HG02938 (cell line): ENCODE data around the gene HBP1.

Source experiments
- ATAC-seq: cut with Tn5 transposase; IDR thresholded peaks from one replicate; pipeline ENCODE4 v1.9.1; 2021; ENCODE audit warnings: mild to moderate bottlenecking, moderate library complexity; ENCODE audit not compliant: unreplicated experiment

Gene HBP1

DNA sequence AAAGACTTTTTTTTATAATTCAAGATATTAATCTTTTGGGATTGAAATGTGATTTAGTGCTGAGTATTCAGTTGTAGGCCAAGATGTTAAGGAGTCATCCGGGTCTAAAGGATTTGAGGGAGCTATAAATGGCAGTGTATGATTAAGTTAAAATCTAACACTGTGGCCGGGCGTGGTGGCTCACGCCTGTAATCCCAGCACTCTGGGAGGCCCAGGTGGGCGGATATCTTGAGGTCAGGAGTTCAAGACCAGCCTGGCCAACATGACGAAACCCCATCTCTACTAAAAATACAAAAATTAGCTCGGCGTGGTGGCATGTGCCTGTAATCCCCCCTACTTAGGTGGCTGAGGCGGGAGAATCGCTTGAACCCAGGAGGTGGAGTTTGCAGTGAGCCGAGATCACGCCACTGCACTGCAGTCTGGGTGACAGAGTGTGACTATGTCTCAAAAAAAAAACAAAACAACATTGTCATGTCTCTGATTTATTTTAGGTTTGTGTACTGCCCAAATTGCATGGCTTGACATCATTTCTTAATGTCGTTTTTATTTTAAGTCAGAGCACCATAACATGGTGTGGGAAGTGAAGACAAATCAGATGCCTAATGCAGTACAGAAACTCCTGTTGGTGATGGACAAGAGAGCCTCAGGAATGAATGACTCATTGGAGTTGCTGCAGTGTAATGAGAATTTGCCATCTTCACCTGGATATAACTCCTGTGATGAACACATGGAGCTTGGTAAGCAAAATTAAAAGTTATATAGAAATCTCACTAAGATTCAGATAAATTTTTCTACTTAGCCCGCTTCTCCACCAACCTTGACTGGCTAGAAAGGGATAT lies 10.7 kb downstream of the HBP1 start:
- no peak for ATAC-seq

DNA sequence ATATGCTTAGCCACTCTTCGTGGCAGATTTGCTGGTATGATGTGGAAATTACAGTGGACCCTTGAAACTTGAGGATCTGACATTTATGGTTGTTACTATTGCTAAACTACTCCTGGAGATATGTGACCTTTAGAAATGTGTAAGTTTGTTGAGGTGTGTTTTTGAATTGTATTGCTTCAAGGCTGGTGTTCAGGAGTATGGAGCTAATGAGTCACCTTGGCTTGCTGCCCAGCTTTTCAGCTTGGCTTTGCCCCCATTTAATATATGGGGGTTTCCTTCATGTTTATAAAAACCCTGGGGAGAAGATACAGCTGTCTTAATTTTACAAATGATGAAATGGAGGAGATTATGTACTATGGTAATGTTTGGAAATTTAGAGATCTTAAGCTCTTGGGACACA lies 11.6 kb downstream of the HBP1 start:
- no peak for ATAC-seq

DNA sequence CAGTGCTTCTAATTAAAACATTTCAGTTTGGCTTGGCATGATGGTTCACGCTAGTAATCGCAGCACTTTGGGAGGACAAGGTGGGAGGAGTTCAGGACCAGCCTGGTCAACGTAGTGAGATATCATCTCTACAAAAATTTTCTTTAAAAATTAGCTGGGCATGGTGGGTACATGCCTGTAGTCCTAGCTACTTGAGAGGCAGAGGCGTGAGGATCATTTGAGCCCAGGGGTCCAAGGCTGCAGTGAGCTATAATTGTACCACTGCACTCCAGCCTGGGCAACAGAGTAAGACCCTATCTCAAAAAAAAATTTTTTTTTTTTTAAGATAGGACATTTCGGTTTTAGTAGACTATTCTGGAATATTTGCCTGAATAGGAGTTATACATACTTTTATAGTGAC lies 12.4 kb downstream of the HBP1 start:
- no peak for ATAC-seq

DNA sequence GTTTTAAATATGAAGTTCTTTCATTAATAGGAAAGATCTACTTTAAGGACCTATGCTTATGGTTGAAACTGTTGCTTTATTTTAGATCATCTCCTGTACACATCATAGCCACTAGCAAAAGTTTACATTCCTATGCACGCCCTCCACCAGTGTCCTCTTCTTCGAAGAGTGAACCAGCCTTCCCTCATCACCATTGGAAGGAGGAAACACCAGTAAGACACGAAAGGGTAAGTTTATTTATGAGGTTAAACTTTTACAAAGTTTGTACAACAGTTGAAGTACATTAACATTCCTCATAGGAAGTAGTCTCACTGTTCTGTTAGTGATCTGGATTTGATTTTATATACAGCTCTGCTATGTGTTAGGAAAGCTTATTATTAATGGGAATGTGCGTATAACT lies 16.9 kb downstream of the HBP1 start:
- no peak for ATAC-seq

DNA sequence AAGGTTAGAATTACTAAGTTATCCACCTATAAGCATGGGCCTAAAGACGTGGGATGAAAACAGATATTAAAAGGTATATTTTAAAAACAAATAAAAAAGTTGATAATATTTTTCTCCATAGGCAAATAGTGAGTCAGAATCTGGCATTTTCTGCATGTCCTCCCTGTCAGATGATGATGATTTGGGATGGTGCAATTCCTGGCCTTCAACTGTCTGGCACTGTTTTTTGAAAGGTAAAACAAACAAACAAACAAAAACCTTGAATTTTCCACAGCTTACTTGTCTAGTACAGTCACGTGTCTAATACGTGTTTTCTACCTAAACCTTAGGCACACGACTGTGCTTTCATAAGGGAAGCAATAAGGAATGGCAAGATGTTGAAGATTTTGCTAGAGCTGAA lies 17.4 kb downstream of the HBP1 start:
- no peak for ATAC-seq

DNA sequence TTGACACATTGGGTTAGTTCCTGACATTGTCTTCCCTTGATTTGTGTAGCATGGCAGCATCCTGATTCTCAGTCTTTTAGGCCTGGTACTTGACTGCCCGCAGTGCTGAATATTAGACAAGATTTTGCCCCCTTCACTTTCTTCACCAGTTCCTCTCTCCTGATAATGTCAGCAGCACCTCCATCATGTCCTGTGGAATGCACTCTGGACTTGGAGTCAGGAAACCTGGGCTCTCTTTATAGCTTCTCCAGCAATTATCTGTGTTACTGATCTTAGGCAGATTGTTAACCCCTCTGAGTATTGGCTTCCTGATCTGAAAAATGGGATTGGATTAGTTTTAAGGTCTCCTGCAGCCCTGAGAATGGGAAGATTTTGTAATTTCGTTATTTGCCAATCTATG lies 19.0 kb downstream of the HBP1 start:
- no peak for ATAC-seq

DNA sequence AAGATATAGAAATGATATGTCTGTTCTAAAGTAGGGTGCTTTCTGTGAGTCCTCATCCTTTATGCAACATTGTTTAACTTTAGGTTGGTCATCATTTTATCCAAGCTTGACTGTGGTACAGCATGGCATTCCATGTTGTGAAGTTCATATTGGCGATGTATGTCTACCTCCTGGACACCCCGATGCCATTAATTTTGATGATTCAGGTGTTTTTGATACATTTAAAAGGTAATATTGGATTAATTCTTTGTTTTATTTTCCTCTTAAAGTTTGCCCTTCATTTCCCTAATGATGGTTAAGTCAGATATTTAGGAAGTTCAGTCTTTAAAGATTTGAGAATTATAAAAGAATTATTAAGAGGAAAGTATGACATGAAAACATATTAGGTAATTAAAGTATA lies 21.3 kb downstream of the HBP1 start:
- ATAC-seq: no peak

DNA sequence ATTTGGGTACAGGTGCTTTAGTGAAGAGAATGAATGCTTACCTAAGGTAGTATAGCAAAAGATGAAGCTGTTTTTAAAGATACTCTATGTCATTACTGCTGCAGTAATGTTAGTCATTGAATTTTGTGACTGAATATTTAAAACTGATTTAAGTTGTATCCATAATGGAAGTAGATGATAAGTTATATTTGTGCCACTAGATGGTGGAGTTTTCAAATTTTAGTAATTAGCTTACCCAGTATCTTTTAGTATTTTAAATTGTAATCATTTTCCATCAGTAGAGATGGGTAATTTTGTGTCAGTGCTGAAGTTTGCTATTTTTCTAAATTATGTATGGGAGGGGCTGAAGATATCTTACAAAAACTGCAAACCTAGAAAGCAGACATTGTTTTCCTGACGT lies 25.2 kb downstream of the HBP1 start:
- no peak for ATAC-seq

DNA sequence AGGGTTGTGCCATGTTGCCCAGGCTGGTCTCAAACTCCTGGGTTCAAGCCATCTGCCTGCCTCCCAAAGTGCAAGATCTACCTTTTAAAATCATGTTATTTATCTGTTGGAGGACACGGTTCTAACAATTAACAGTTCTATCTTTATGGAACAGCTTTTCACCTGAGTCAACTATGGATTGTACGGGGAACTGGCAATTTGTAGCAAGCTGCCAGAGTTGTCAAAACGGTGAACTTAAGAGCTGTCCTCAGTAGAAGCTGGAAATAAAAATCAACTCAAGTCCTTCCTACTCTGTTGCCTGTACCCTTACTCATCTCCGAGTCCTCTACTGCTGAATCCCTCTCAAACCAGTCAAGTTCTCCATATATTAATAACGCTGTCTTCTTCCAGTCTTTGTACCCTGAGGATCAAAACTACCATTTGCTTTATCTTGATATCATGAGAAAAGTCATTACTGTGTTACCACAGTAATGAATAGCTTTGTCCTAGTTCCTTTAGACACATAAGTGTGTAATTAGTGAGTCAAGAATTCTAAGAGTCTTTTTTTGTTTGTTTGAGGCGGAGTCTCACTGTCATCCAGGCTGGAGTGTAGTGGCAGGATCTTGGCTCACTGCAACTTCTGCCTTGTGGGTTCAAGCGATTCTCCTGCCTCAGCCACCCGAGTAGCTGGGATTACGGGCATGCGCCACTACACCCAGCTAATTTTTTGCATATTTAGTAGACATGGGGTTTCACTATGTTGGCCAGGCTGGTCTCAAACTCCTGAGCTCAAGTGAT lies 28.2 kb downstream of the HBP1 start:
- no peak for ATAC-seq

DNA sequence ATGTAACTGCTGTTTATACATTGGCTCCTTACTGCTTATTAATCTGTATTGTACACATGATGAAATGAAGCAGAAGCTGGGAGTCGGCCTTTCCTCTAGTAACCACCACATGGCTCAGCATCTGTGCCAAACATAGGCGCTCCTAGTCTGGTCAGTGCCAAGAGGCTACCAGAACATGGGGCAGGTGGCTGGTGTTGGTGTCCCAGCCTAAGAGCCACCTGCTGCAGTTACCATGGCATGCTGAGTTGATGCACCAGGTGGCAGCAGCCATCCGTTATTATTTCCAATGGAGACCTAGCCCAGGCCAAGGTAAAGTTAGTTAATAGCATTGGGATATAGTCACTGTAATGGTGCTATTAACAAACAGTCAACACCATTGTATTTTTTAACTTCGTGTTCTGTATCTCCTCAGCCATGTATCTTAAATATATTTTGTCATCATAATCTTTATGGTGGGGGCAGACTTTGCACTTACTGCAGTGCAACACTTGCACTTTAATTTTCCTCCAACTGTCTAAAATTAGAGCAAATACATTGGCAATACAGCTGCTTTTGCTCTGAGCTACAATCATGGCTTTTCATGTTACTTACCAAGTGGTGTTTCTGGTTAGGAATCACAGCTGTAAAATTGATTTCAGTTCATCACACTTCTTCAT lies 33.1 kb downstream of the HBP1 start:
- ATAC-seq: no peak

DNA sequence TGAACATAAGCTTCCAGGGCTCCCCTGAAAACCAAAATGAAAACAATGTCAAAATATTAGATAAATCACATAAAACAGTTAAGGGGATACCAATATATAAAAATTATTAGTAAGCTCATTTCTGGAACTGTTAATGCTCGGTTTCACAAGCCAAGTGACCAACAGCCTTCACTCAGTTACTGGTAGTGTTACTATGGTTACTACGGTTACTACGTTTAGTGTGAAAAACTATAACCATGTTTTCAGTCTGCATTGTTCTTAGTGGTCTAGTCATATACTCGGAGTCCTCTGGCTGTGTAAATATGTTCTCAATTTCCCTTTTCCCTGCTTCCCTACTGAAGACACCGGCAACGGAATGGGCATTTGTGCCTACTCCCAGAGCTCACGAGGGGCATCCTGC lies 34.8 kb downstream of the HBP1 start:
- no peak for ATAC-seq

DNA sequence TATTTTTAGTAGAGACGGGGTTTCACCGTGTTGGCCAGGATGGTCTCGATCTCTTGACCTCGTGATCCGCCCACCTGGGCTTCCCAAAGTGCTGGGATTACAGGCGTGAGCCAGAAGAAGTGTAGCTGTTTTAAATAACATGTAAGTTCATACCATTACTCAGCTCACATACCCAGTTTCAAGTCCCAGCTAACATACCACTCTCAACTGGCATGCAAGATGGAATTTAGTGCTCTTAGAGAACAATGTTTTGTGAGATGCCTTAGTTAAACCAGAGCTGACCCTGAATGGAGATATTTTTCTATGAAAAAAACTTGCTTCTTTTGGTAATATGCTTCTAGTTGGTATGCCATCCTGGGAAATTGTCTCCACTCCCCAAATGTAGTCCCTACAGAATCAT lies 37.3 kb downstream of the HBP1 start:
- no peak for ATAC-seq

DNA sequence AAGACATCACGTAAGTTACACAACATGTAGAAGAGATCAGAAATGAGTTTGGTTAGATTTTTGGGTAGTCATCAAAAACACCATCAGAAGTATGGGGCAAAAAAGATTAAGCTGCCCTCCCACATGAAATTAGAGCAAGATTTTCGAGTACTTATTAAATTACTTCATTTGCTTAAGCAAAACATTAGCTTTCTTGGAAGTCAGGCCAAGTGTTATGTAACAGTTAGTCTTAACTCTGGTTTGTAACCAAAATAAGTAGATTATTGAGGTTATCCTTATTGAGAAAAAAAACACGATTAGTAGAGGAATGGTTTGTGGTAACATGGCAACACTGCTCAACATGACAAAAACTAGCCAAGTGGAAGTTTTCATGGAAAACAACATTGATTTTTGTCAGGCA lies 37.9 kb downstream of the HBP1 start:
- no peak for ATAC-seq

DNA sequence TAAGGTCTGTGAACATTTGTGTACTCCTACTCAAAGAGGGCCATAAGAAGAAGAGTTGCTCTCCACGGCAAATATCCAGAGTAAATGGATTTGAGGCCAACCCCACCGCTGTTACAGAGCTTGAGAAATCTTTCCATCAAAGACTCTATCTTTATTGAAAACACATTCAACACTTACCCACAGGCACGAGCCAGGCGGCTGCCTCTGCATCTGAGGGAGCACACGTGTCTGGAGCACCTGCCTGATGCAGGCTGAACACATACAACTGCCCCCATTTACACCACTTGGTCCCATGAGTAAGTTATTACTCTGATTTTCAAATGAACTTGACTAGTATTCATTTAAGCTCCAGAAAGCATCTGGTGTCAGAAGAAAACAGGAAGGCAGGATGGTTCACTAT lies 38.7 kb downstream of the HBP1 start:
- ATAC-seq: no peak

DNA sequence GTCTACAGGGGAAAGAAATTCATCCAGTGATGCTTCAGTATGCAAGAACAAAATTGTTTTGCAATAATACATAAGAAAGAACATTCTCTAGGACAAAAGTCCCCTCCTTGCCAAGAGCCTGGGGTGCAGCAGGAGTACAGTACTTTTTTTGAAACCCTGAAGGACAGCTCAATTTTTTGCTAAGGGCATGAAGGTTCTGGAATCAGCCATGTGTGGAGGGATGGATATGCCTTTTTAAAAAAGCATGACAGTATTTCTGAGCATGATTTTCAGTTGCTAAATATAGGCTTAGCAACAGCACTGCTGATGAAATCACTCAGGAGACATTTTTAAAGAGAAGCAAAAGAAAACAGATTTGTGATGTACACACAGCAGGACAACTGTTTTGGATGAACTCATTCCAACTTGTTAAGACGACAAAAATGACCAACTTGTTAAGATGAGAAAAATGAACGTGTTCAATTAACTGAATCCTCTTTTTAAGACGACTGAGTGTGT lies 39.3 kb downstream of the HBP1 start:
- no peak for ATAC-seq

DNA sequence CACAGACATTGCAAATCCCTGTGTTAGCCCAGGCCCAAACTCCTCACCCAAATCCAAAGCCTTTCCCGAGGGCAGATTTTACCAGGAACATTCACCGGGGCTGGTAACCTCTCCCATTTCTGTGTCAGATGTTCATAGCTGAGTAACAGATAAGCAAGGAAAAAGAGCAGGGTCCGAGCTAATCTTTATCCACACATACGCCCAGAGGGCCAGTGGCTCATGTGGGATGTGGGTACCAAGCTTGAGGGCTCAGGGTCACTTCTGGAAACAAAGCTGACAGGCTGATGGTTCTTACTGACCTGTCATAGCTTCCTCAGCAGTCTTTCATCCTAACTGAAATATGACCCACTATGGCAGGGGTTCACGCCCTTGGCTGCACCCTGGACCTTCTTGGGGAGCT lies 39.8 kb downstream of the HBP1 start:
- ATAC-seq: no peak

DNA sequence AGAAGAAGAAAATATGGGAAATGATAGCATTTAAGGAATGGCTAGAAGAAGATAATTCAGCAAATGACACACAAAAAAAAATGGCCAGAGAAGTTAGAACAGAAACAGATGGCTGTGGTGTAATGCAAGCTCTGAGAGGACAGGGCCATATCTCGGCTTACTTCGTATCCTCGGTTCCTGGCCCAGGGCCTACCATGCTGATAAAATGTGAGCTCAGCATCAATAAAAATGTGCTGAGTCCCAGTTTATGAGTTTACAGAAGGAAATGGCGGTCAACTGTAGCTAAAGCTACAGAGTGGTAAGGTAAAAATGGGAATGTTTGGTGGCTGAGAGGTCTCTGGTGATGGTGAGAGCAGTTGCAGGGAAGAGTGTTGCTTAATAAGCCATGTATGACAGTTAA lies 40.8 kb downstream of the HBP1 start:
- no peak for ATAC-seq

DNA sequence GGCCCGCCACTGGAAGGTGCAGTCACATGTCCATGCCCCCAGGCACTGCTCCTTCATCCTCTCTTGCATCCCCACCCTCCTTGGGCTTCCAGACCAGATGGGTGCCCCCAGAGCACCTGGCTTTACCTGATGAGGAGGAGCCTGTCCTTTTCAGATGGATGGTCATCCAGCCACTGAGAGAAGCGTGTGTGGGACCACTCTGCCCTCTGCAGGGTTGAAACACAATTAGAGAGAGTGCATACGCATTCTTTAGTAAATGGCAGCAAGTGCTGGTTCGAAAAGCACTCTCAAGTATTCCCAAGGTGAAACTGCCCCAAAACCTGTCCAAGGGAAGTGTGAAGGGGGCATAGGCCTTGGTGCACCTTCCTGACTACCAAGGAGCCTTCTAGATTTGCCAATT lies 41.6 kb downstream of the HBP1 start:
- ATAC-seq: no peak

DNA sequence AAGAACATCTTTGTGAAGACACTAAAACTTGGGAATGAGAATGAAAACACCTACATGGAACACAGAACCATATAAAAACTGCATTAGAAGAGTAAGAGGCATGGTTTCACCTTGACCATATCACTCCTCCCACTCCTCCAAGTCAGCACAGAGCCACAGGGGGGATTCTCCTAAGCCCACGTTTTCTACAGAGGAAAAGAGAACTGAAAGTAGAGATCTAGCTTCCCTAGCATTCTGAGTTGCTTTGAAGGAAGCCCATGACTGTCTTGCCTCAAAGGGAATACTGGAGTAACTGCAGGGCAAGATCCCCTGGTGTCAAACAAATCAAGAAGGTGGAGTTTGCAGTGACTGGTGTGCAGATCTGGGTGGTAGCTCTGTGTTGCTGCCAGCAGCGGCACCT lies 43.9 kb downstream of the HBP1 start:
- ATAC-seq: no peak

DNA sequence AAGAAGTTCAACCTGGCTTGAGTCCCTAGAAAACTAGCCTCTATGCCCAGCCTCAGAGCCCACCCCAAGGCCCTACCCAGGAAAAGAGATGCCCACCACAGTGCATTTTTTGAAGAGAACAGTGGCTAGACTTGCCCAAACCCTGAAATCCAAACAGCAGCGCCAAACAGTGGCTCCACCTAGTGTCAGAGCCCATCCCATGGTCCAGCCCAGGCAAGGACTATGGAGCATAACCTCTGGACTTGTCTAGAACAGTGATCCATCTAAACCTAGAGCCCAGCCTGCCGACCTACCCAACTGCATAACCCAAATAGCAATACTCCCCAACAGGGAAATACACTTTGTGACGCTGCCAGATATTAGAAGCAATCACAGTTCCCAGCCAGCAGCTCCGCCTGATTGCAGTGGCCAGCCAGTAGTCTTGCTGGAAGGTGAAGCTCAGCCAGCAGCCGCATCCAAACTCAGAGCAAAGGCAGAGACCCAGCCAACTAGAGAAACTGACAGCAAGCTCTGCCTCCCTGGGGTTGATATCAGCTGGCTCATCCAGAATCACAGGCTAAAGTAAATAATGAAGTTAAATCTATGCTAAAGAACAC lies 44.5 kb downstream of the HBP1 start:
- no peak for ATAC-seq

DNA sequence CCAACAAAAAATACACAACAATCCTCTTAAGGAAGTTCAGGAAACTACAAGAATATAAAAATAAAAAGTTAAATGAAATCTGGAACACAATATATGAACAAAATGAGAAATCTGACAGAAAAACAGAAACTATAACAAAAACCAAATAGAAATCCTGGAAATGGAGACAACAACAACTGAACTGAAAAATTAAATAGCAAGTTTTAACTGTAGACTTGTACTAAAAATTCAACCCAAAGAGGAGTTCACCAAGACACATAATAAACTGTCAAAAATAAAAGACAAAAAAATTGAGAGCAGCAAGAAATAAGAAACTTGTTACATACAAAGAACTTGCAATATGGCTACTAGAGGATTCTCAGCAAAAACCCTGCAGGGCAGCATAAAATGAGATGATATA lies 45.1 kb downstream of the HBP1 start:
- ATAC-seq: no peak
